WERI-Rb-1 (cell line): Measurements from ENCODE around the gene OR2AE1.

ENCODE experiments used
- DNase-seq: peaks from one replicate; pipeline ENCODE4 v3.0.0-alpha.2; 2020
- H3K27ac ChIP-seq: fragments of 250-450 bp; sonication (Bioruptor Pico); 2 replicates; pipeline ENCODE4 v1.5.1; 2020; ENCODE audit warnings: mild to moderate bottlenecking, moderate library complexity
- H3K27me3 ChIP-seq: fragments of 250-450 bp; sonication (Bioruptor Pico); 2 replicates; pipeline ENCODE4 v1.5.1; 2021; ENCODE audit warnings: mild to moderate bottlenecking, low read depth, moderate library complexity; ENCODE audit not compliant: insufficient read depth, severe bottlenecking
- H3K36me3 ChIP-seq: fragments of 250-450 bp; sonication (Bioruptor Pico); 2 replicates; pipeline ENCODE4 v1.5.1; 2020; ENCODE audit warnings: mild to moderate bottlenecking, moderate library complexity
- H3K4me3 ChIP-seq: 2 replicates; pipeline ENCODE4 v1.5.1; 2011; ENCODE audit warnings: low read depth, mild to moderate bottlenecking, control low read depth, low read length
- H3K9me3 ChIP-seq: fragments of 250-450 bp; sonication (Bioruptor Pico); 2 replicates; pipeline ENCODE4 v1.5.1; 2021; ENCODE audit warnings: mild to moderate bottlenecking, moderate library complexity; ENCODE audit not compliant: severe bottlenecking
- CTCF ChIP-seq: IDR thresholded peaks from 2 replicates; pipeline ENCODE4 v1.5.1; 2011; ENCODE audit warnings: low read depth, mild to moderate bottlenecking, control low read depth, inconsistent platforms, low read length

The OR2AE1 gene

GRCh38 chr7:99876933-99877332, at the start of gene OR2AE1:
Gene OR2AE1, minus strand, starts transcription at chr7:99877033. Its CDS starts 0 bp downstream, at chr7:99877033.
- no peaks in the 10 kb centered on the region for H3K9me3 ChIP-seq
- no peaks in the 10 kb centered on the region for H3K27me3 ChIP-seq
- no peak within 1 kb of the TSS for H3K4me3 ChIP-seq
- no peak for DNase-seq
- no peaks in the 10 kb centered on the region for H3K36me3 ChIP-seq
- no peak for TF ChIP-seq CTCF
- H3K27ac ChIP-seq = no peak within 1 kb of the TSS

GRCh38 chr7:99926321-99926720, 49.5 kb upstream of the OR2AE1 start:
- H3K4me3 ChIP-seq = no peak overlapping the region
- no peak for DNase-seq
- H3K27me3 ChIP-seq = peaks cover 8% of the 10 kb centered on the region
- no peaks in the 10 kb centered on the region for H3K9me3 ChIP-seq
- H3K36me3 ChIP-seq = no peaks in the 10 kb centered on the region
- H3K27ac ChIP-seq = no peak overlapping the region
- no peak for TF ChIP-seq CTCF

GRCh38 chr7:99923200-99923599, 46.4 kb upstream of the OR2AE1 start:
- TF ChIP-seq CTCF = no peak
- DNase-seq = no peak
- no peaks in the 10 kb centered on the region; the same call in 1 of the 2 replicates for H3K36me3 ChIP-seq
- H3K4me3 ChIP-seq = no peak overlapping the region
- peaks cover 8% of the 10 kb centered on the region for H3K27me3 ChIP-seq
- H3K9me3 ChIP-seq = no peaks in the 10 kb centered on the region
- H3K27ac ChIP-seq = no peak overlapping the region

- H3K4me3 ChIP-seq = peak overlapping the region; percentile 78
- no peaks in the 10 kb centered on the region for H3K9me3 ChIP-seq
- peak overlapping the region; percentile 84 for H3K27ac ChIP-seq
- TF ChIP-seq CTCF = no peak
- H3K27me3 ChIP-seq = no peaks in the 10 kb centered on the region
- peaks cover 29% of the 10 kb centered on the region for H3K36me3 ChIP-seq
- DNase-seq = no peak
Measured at GRCh38 chr7:99920149-99920548, 43.3 kb upstream of the OR2AE1 start.

GRCh38 chr7:99919814-99920112, 42.9 kb upstream of the OR2AE1 start:
- Histone ChIP-seq H3K36me3 (peaks cover 31% of the 10 kb centered on the region), H3K27ac (peak overlapping the region; percentile 84), H3K9me3 (no peaks in the 10 kb centered on the region), H3K27me3 (no peaks in the 10 kb centered on the region), H3K4me3 (peak overlapping the region; percentile 78)
- no peak for DNase-seq
- no peak for TF ChIP-seq CTCF

GRCh38 chr7:99918959-99919813, 42.4 kb upstream of the OR2AE1 start, which contains the start of gene TRIM4:
Gene TRIM4, minus strand, starts transcription at chr7:99919530. Its CDS starts 129 bp downstream, at chr7:99919401.
- H3K9me3 ChIP-seq = no peaks in the 10 kb centered on the region
- no peaks in the 10 kb centered on the region for H3K27me3 ChIP-seq
- peaks cover 34% of the 10 kb centered on the region for H3K36me3 ChIP-seq
- H3K27ac ChIP-seq = peak within 1 kb of the TSS; percentile 84
- peak within 1 kb of the TSS; percentile 78 for H3K4me3 ChIP-seq
- TF ChIP-seq CTCF = 0 out of 2 replicates have a peak, but pooled peaks have one; percentile 19
- DNase-seq = peak; percentile 90
